B cell (primary cell): ENCODE data around the gene TBRG4. TPM values are rescaled to one million over a fixed set of nuclear protein-coding genes. Genes with fewer than 3 reads are reported as not detected.

ENCODE experiments used
- ATAC-seq: fragments of 200-7000 bp; cut with Tn5 transposase; one replicate; pipeline ENCODE4 v1.10.0; 2021; ENCODE audit warnings: low read depth, mild to moderate bottlenecking, moderate number of reproducible peaks, moderate library complexity
- CTCF ChIA-PET: fragments of 350-600 bp; sonication (Branson Sonifier 250); formaldehyde crosslinking; loops from one replicate; lab custom pipeline; 2021; ENCODE audit warnings: antibody characterized with exemption, inconsistent platforms; lab: Charles Lee
- POLR2A ChIA-PET: fragments of 350-600 bp; sonication (Branson Sonifier 250); formaldehyde crosslinking; loops from one replicate; lab custom pipeline; 2021; ENCODE audit warnings: antibody characterized with exemption; lab: Charles Lee
- DNase-seq: peaks from one replicate; pipeline ENCODE4 v3.0.0; 2013
- H2AFZ ChIP-seq: 2 replicates; pipeline ENCODE4 v1.6.1; 2012; ENCODE audit warnings: mild to moderate bottlenecking, low read depth, low read length; ENCODE audit not compliant: insufficient read depth, poor library complexity, severe bottlenecking
- H3K27ac ChIP-seq, 2 donors: 1 replicate in 1 of 2; 2 replicates in 1 of 2; pipeline ENCODE4 v1.5.1; 2012 to 2013; ENCODE audit warnings: low read length in 2 of 2, mild to moderate bottlenecking in 2 of 2, moderate library complexity in 1 of 2
- H3K27me3 ChIP-seq, 4 experiments: fragments of 200-600 bp in 1 of 4; sonication (generic) in 1 of 4; replicated peaks in 1 of 4; 1 replicate in 2 of 4; 2 replicates in 2 of 4; pipeline versions ENCODE4 v1.6.1 to v1.7.0; 2013 to 2016; ENCODE audit warnings: low read length in 3 of 4, mild to moderate bottlenecking in 2 of 4, mixed read lengths in 1 of 4, moderate library complexity in 1 of 4; ENCODE audit not compliant: insufficient read depth in 4 of 4, control insufficient read depth in 3 of 4; ENCODE audit errors: control extremely low read depth in 1 of 4
- H3K36me3 ChIP-seq, 2 experiments: replicated peaks in 1 of 2; 1 replicate in 1 of 2; 2 replicates in 1 of 2; pipeline versions ENCODE4 v1.6.1 to v1.7.1; 2013; ENCODE audit warnings: low read length in 1 of 2; ENCODE audit not compliant: insufficient read depth in 2 of 2, control insufficient read depth in 1 of 2; ENCODE audit errors: control extremely low read depth in 1 of 2, extremely low read depth in 1 of 2
- H3K4me1 ChIP-seq, 2 donors: fragments of 200-600 bp in 1 of 2; sonication (generic) in 1 of 2; 1 replicate in 1 of 2; 2 replicates in 1 of 2; pipeline versions ENCODE4 v1.5.1 to v1.6.1; 2013 to 2017; ENCODE audit warnings: low read length in 2 of 2; ENCODE audit not compliant: control insufficient read depth in 2 of 2, insufficient read depth in 2 of 2
- H3K4me2 ChIP-seq: replicated peaks from 2 replicates; pipeline ENCODE3; 2012; ENCODE audit warnings: mild to moderate bottlenecking, low read depth, low read length; ENCODE audit not compliant: poor library complexity, severe bottlenecking
- H3K4me3 ChIP-seq, 5 experiments: fragments of 200-600 bp in 1 of 5; sonication (generic) in 1 of 5; 1 replicate in 3 of 5; 2 replicates in 2 of 5; pipeline versions ENCODE4 v1.5.1 to v1.7.0; 2011 to 2016; ENCODE audit warnings: low read length in 4 of 5, mild to moderate bottlenecking in 4 of 5, low read depth in 2 of 5, control low read depth in 1 of 5, moderate library complexity in 1 of 5; ENCODE audit not compliant: insufficient read depth in 1 of 5; ENCODE audit errors: control extremely low read depth in 1 of 5, extremely low read depth in 1 of 5
- H3K79me2 ChIP-seq: fragments of 200-600 bp; sonication (generic); one replicate; pipeline ENCODE4 v1.6.0; 2016; ENCODE audit warnings: low read length; ENCODE audit not compliant: control insufficient read depth, insufficient read depth
- H3K9ac ChIP-seq: fragments of 200-600 bp; sonication (generic); 2 replicates; pipeline ENCODE4 v1.6.1; 2017; ENCODE audit warnings: mild to moderate bottlenecking, low read length, moderate library complexity
- H3K9me3 ChIP-seq, 3 donors: one replicate each; pipeline versions ENCODE4 v1.6.1 to v1.7.1; 2013; ENCODE audit warnings: low read length in 2 of 3; ENCODE audit not compliant: control insufficient read depth in 2 of 3, insufficient read depth in 1 of 3; ENCODE audit errors: control extremely low read depth in 1 of 3
- H4K20me1 ChIP-seq: 2 replicates; pipeline ENCODE4 v1.6.0; 2012; ENCODE audit warnings: mild to moderate bottlenecking, low read length; ENCODE audit not compliant: insufficient read depth, control insufficient read depth, poor library complexity, severe bottlenecking
- H3K27ac Mint-ChIP-seq: one replicate; pipeline ENCODE4 v1.8.0; 2021; ENCODE audit warnings: mixed read lengths
- H3K27me3 Mint-ChIP-seq: one replicate; pipeline ENCODE4 v1.8.0; 2021; ENCODE audit warnings: mixed read lengths
- H3K4me1 Mint-ChIP-seq: one replicate; pipeline ENCODE4 v1.8.0; 2021; ENCODE audit warnings: mixed read lengths
- H3K4me3 Mint-ChIP-seq: one replicate; pipeline ENCODE4 v1.8.0; 2021; ENCODE audit warnings: mixed read lengths
- H3K9me3 Mint-ChIP-seq: one replicate; pipeline ENCODE4 v1.8.0; 2022; ENCODE audit warnings: mixed read lengths; ENCODE audit not compliant: insufficient read depth
- EZH2 ChIP-seq: IDR thresholded peaks from 2 replicates; pipeline ENCODE4 v1.6.1; 2012; ENCODE audit warnings: borderline replicate concordance, low read depth, mild to moderate bottlenecking, moderate library complexity, low read length; ENCODE audit not compliant: insufficient read depth, poor library complexity, severe bottlenecking
- WGBS: methylation state at CpG from one replicate; pipeline ENCODE4 v1.1.5; 2013; ENCODE audit warnings: missing lambda C conversion rate; ENCODE audit not compliant: insufficient coverage; 5-methylcytosine and 5-hydroxymethylcytosine counted together
- intact Hi-C: fragments of 100-400 bp; cut with micrococcal nuclease; formaldehyde crosslinking; loops from one replicate; pipeline ENCODE4 v1.10.0; 2022
- polyA plus RNA-seq: library from polyadenylated mRNA; depleted of rRNA; stranded (reverse); fragments of >200 nt; gene quantifications from 2 replicates; pipeline ENCODE4 v1.2.3, GENCODE V29; 2012
- total RNA-seq, 2 donors: library from RNA; stranded (reverse); fragments of 120-200 nt in 1 of 2; gene quantifications; 1 replicate in 1 of 2; 2 replicates in 1 of 2; pipeline versions ENCODE4 v1.2.3 to v1.2.4, GENCODE V29; 2013 to 2022
- TF ChIP-seq, protein P1 (sequence below): fragments of 200-600 bp; IDR thresholded peaks from one replicate; pipeline ENCODE4 v1.8.0; 2022; ENCODE audit warnings: antibody characterized with exemption, mild to moderate bottlenecking

TBRG4 gene
- total and polyA plus RNA-seq, 2 donors (not counting 1 experiment from before 2014, with no cell fraction given), result 92.8 to 111 TPM

DNA sequence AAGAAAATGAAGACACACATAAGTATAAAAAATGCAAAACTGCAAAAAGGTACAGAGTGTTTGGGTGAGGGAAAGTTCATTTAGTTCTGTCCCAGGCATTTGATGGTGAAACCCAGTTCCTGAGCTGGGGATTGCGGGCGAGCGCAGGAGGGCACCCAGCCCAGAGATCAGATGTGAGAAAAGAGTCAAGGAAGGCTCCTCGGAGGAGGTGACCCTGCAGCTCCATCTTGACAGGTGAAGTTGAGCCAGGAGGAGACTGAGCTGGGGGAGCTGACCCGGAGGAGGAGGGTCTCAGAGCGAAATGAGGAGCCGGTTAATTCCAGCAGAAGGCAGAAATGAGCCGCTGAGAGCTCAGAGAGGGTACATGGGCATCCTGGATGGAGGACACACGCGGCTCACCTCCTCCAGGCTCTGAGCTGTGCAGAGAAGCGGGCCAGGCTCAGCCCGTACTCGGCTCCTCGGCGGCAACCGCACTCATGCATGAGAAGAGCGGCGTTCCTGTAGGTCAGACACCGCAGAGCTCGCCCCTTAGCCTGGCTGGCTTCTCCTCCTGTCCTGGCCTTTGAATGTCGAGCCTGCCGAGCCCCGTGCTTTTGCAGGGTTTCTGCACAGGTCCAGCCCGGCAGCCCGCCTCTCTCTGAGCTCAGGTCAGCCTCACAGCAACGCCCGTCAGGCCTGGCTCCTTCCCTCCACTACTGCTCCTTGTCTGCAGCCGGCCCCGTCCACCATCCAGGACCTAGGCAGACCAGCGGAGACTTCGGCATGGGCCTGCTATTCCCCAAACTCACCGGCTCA is 36.6 kb upstream of the TBRG4 start:
- Histone ChIP-seq H3K4me1 (no peaks in the 10 kb centered on the region), H3K27ac (no peak overlapping the region), H3K9me3 (no peaks in the 10 kb centered on the region), H2AFZ (no peak overlapping the region), H3K27me3 (peaks cover 0 to 27% (median 2%) of the 10 kb centered on the region in 4 experiments), H3K9ac (no peak overlapping the region), H3K4me3 (no peak overlapping the region), H3K79me2 (no peaks in the 10 kb centered on the region), H4K20me1 (no peaks in the 10 kb centered on the region), H3K36me3 (no peaks in the 10 kb centered on the region), H3K4me2 (no peak overlapping the region)
- TF ChIP-seq, protein P1, sequence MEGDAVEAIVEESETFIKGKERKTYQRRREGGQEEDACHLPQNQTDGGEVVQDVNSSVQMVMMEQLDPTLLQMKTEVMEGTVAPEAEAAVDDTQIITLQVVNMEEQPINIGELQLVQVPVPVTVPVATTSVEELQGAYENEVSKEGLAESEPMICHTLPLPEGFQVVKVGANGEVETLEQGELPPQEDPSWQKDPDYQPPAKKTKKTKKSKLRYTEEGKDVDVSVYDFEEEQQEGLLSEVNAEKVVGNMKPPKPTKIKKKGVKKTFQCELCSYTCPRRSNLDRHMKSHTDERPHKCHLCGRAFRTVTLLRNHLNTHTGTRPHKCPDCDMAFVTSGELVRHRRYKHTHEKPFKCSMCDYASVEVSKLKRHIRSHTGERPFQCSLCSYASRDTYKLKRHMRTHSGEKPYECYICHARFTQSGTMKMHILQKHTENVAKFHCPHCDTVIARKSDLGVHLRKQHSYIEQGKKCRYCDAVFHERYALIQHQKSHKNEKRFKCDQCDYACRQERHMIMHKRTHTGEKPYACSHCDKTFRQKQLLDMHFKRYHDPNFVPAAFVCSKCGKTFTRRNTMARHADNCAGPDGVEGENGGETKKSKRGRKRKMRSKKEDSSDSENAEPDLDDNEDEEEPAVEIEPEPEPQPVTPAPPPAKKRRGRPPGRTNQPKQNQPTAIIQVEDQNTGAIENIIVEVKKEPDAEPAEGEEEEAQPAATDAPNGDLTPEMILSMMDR, result no peak
- TF ChIP-seq EZH2, result no peak
- ATAC-seq (no peak), DNase-seq (no peak)
- CTCF ChIA-PET, result interaction anchor here (1.4 to 1.5 kb wide), 2 partner anchors 10 kb away, joined by 3 to 4 read pairs; partner anchors contain the start of gene RAMP3
- intact Hi-C loops, result no loop called here
- POLR2A ChIA-PET, result no interaction called here
- Mint-ChIP-seq H3K4me3 (no peak overlapping the region), H3K27me3 (peaks cover 40% of the 10 kb centered on the region), H3K9me3 (no peaks in the 10 kb centered on the region), H3K27ac (no peak overlapping the region), H3K4me1 (no peaks in the 10 kb centered on the region)
- WGBS, result 80% methylated on average over 32 of the region's 32 CpGs
